Liver (tissue), 9 donors: ENCODE measurements around the gene MYO9A. TPM values are rescaled to one million over a fixed set of nuclear protein-coding genes. Genes with fewer than 3 reads are reported as not detected.

Source experiments
- DNase-seq: peaks from one replicate; pipeline ENCODE4 v3.0.0-alpha.2; 2017; ENCODE audit warnings: low spot score
- H3K27ac ChIP-seq, 2 donors: one replicate each; pipeline ENCODE4 v1.7.0; 2013; ENCODE audit warnings: inconsistent platforms in 2 of 2, low read length in 2 of 2, control low read depth in 1 of 2, low read depth in 1 of 2, mild to moderate bottlenecking in 1 of 2
- H3K27me3 ChIP-seq, 4 donors: one replicate each; pipeline versions ENCODE4 v1.6.1 to v1.7.0; 2013; ENCODE audit warnings: low read length in 3 of 4, inconsistent platforms in 1 of 4, mild to moderate bottlenecking in 1 of 4, moderate library complexity in 1 of 4; ENCODE audit not compliant: control insufficient read depth in 4 of 4, insufficient read depth in 4 of 4
- H3K36me3 ChIP-seq, 4 donors: one replicate each; pipeline versions ENCODE4 v1.6.1 to v1.7.0; 2013; ENCODE audit warnings: low read length in 3 of 4, mild to moderate bottlenecking in 3 of 4, low read depth in 1 of 4, moderate library complexity in 1 of 4; ENCODE audit not compliant: control insufficient read depth in 4 of 4, insufficient read depth in 3 of 4
- H3K4me1 ChIP-seq, 4 donors: one replicate each; pipeline versions ENCODE4 v1.6.1 to v1.7.0; 2013; ENCODE audit warnings: low read length in 3 of 4, mild to moderate bottlenecking in 3 of 4, moderate library complexity in 1 of 4; ENCODE audit not compliant: control insufficient read depth in 4 of 4, insufficient read depth in 4 of 4
- H3K4me3 ChIP-seq, 3 donors: one replicate each; pipeline versions ENCODE4 v1.6.1 to v1.7.0; 2013; ENCODE audit warnings: low read length in 3 of 3, control low read depth in 1 of 3, low read depth in 1 of 3, mild to moderate bottlenecking in 1 of 3
- H3K9ac ChIP-seq, 2 donors: one replicate each; pipeline ENCODE4 v1.7.0; 2013; ENCODE audit warnings: low read length in 2 of 2, mild to moderate bottlenecking in 2 of 2, moderate library complexity in 2 of 2, control low read depth in 1 of 2, low read depth in 1 of 2
- H3K9me3 ChIP-seq, 4 donors: one replicate each; pipeline versions ENCODE4 v1.6.1 to v1.7.0; 2013; ENCODE audit warnings: low read length in 3 of 4; ENCODE audit not compliant: control insufficient read depth in 4 of 4
- GABPA ChIP-seq, 2 donors: IDR thresholded peaks in 1 of 2; conservative IDR thresholded peaks in 1 of 2; 2 replicates each; pipeline ENCODE4 v1.6.1; 2016; ENCODE audit warnings: antibody characterized with exemption in 2 of 2, mild to moderate bottlenecking in 1 of 2, moderate library complexity in 1 of 2
- HNF4A ChIP-seq, 2 donors: conservative IDR thresholded peaks; 2 replicates each; pipeline ENCODE4 v1.6.1; 2016; ENCODE audit warnings: antibody characterized with exemption in 2 of 2, mild to moderate bottlenecking in 2 of 2
- HNF4G ChIP-seq: IDR thresholded peaks from 2 replicates; pipeline ENCODE4 v1.6.1; 2016; ENCODE audit warnings: antibody characterized with exemption
- NR2F2 ChIP-seq: IDR thresholded peaks from 2 replicates; pipeline ENCODE4 v1.6.1; 2016; ENCODE audit warnings: antibody characterized with exemption
- RAD21 ChIP-seq, 2 donors: IDR thresholded peaks; 2 replicates each; pipeline ENCODE4 v1.6.1; 2016; ENCODE audit warnings: antibody characterized with exemption in 2 of 2, mild to moderate bottlenecking in 2 of 2
- RXRA ChIP-seq, 2 donors: IDR thresholded peaks; 2 replicates each; pipeline ENCODE4 v1.6.1; 2017 to 2018; ENCODE audit warnings: antibody characterized with exemption in 2 of 2, mild to moderate bottlenecking in 1 of 2
- SP1 ChIP-seq: IDR thresholded peaks from 2 replicates; pipeline ENCODE4 v1.6.1; 2018; ENCODE audit warnings: antibody characterized with exemption, mild to moderate bottlenecking
- WGBS: extraction: QIAGEN DNeasy Blood & Tissue Kit; methylation state at CpG from one replicate; pipeline ENCODE4 v1.1.7; 2013; 5-methylcytosine and 5-hydroxymethylcytosine counted together
- polyA plus RNA-seq, 2 donors: library from polyadenylated mRNA; stranded (reverse) in 1 of 2; unstranded in 1 of 2; fragments of 200-250 nt in 1 of 2; fragments of >200 nt in 1 of 2; fragmentation: Nextera tagmentation in 1 of 2; extraction: Ambion mirVana in 1 of 2; gene quantifications; one replicate each; pipeline versions ENCODE4 v1.2.1 to v1.2.3, GENCODE V29; 2013 to 2015
- total RNA-seq, 2 donors: library from RNA; depleted of rRNA; stranded (reverse); fragments of >200 nt; gene quantifications; one replicate each; pipeline ENCODE4 v1.2.3, GENCODE V29; 2014
- TF ChIP-seq, protein P1 (sequence below): IDR thresholded peaks from 2 replicates; pipeline ENCODE4 v1.6.1; 2016; ENCODE audit warnings: antibody characterized with exemption
- TF ChIP-seq, protein P2 (sequence below): fragments of 150-350 bp; IDR thresholded peaks from 2 replicates; pipeline ENCODE4 v1.5.1; 2017; ENCODE audit warnings: improper control_type of control experiment, low read depth, low read length; ENCODE audit not compliant: missing input control
- TF ChIP-seq, protein P3 (sequence below): IDR thresholded peaks from 2 replicates; pipeline ENCODE4 v1.6.1; 2016; ENCODE audit warnings: antibody characterized with exemption, mild to moderate bottlenecking
- TF ChIP-seq, protein P4 (sequence below): IDR thresholded peaks from 2 replicates; pipeline ENCODE4 v1.6.1; 2016; ENCODE audit warnings: antibody characterized with exemption
- donor health status: healthy.
- donor health status: healthy.
- donor health status: healthy.
- donor health status: healthy.
- donor health status: healthy.

The MYO9A gene
- total and polyA plus RNA-seq, 4 donors, result 1.4 to 14.9 (median 8.4) TPM

DNA sequence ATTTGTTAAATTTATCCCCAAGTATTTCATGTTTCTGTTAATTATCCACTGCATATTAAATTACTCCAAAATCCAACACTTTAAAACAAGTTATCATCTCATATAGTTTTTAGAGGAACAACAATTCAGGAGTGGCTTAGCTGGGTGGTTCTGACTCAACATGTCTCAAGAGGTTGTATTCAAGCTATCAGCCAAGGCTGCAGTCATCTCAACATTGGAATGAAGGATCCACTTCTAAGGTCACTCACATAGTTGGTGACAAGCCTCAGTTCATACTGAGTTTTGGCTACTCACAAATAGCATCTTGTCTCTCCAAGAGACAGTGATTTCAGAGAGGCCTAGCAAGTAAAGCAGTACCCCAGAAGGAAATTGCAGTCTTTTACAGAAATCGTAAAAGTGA lies 172.9 kb downstream of the MYO9A start (continued):
- TF ChIP-seq, protein P1, sequence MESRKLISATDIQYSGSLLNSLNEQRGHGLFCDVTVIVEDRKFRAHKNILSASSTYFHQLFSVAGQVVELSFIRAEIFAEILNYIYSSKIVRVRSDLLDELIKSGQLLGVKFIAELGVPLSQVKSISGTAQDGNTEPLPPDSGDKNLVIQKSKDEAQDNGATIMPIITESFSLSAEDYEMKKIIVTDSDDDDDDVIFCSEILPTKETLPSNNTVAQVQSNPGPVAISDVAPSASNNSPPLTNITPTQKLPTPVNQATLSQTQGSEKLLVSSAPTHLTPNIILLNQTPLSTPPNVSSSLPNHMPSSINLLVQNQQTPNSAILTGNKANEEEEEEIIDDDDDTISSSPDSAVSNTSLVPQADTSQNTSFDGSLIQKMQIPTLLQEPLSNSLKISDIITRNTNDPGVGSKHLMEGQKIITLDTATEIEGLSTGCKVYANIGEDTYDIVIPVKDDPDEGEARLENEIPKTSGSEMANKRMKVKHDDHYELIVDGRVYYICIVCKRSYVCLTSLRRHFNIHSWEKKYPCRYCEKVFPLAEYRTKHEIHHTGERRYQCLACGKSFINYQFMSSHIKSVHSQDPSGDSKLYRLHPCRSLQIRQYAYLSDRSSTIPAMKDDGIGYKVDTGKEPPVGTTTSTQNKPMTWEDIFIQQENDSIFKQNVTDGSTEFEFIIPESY, result no peak
- no peak for TF ChIP-seq RXRA (IDR thresholded peaks at IDR 0.05)

DNA sequence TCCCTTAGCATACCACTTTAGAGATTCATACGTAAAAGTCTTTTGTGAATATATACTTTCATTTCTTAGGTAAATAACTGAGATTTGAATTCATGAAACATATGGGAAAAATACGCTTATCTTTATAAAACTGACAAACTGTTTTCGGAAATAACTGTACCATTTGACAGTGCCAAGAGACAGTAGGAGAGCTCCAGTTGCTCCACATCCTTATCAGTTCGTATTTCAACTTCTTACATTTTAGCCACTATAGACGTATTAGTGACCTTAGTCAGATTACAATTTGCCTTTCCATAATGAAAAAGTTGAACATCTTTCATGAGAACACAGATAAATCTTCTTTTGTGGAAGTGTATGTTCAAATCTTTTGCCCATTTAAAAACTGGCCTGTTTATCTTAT lies 174.1 kb downstream of the MYO9A start:
- H3K4me3 ChIP-seq, result no peak overlapping the region
- H3K27me3 ChIP-seq, result no peaks in the 10 kb centered on the region
- no peak overlapping the region for H3K9ac ChIP-seq
- no peak for DNase-seq
- H3K36me3 ChIP-seq, result no peaks in the 10 kb centered on the region
- H3K4me1 ChIP-seq, result no peaks in the 10 kb centered on the region
- H3K9me3 ChIP-seq, result no peaks in the 10 kb centered on the region
- TF ChIP-seq RAD21 (IDR thresholded peaks at IDR 0.05) (no peak), RXRA (IDR thresholded peaks at IDR 0.05) (no peak), SP1 (no peak), NR2F2 (no peak), GABPA (IDR thresholded peaks at IDR 0.05 in 1 of 2, conservative IDR thresholded peaks at IDR 0.05 in 1 of 2) (no peak), HNF4G (no peak), HNF4A (conservative IDR thresholded peaks at IDR 0.05) (no peak)
- TF ChIP-seq, protein P2, sequence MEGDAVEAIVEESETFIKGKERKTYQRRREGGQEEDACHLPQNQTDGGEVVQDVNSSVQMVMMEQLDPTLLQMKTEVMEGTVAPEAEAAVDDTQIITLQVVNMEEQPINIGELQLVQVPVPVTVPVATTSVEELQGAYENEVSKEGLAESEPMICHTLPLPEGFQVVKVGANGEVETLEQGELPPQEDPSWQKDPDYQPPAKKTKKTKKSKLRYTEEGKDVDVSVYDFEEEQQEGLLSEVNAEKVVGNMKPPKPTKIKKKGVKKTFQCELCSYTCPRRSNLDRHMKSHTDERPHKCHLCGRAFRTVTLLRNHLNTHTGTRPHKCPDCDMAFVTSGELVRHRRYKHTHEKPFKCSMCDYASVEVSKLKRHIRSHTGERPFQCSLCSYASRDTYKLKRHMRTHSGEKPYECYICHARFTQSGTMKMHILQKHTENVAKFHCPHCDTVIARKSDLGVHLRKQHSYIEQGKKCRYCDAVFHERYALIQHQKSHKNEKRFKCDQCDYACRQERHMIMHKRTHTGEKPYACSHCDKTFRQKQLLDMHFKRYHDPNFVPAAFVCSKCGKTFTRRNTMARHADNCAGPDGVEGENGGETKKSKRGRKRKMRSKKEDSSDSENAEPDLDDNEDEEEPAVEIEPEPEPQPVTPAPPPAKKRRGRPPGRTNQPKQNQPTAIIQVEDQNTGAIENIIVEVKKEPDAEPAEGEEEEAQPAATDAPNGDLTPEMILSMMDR, result no peak
- TF ChIP-seq, protein P3, sequence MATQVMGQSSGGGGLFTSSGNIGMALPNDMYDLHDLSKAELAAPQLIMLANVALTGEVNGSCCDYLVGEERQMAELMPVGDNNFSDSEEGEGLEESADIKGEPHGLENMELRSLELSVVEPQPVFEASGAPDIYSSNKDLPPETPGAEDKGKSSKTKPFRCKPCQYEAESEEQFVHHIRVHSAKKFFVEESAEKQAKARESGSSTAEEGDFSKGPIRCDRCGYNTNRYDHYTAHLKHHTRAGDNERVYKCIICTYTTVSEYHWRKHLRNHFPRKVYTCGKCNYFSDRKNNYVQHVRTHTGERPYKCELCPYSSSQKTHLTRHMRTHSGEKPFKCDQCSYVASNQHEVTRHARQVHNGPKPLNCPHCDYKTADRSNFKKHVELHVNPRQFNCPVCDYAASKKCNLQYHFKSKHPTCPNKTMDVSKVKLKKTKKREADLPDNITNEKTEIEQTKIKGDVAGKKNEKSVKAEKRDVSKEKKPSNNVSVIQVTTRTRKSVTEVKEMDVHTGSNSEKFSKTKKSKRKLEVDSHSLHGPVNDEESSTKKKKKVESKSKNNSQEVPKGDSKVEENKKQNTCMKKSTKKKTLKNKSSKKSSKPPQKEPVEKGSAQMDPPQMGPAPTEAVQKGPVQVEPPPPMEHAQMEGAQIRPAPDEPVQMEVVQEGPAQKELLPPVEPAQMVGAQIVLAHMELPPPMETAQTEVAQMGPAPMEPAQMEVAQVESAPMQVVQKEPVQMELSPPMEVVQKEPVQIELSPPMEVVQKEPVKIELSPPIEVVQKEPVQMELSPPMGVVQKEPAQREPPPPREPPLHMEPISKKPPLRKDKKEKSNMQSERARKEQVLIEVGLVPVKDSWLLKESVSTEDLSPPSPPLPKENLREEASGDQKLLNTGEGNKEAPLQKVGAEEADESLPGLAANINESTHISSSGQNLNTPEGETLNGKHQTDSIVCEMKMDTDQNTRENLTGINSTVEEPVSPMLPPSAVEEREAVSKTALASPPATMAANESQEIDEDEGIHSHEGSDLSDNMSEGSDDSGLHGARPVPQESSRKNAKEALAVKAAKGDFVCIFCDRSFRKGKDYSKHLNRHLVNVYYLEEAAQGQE, result no peak
- TF ChIP-seq, protein P1, result no peak
- TF ChIP-seq, protein P4, sequence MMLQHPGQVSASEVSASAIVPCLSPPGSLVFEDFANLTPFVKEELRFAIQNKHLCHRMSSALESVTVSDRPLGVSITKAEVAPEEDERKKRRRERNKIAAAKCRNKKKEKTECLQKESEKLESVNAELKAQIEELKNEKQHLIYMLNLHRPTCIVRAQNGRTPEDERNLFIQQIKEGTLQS, result no peak
- WGBS, result 93% methylated on average over 5 of the region's 5 CpGs
- no peak overlapping the region for H3K27ac ChIP-seq
